ENCODE results near the gene ASTN1.

GRCh38 chr1:176963181-176963580 is 201.3 kb downstream of the ASTN1 start:
- no peak for TF ChIP-seq CTCF (IDR thresholded peaks at IDR 0.05 in 2 of 3, conservative IDR thresholded peaks at IDR 0.05 in 1 of 3; ENCODE audit: insufficient read depth in 2 of 3, low read depth in 1 of 3, low read length in 3 of 3)
- TF ChIP-seq, protein P1, sequence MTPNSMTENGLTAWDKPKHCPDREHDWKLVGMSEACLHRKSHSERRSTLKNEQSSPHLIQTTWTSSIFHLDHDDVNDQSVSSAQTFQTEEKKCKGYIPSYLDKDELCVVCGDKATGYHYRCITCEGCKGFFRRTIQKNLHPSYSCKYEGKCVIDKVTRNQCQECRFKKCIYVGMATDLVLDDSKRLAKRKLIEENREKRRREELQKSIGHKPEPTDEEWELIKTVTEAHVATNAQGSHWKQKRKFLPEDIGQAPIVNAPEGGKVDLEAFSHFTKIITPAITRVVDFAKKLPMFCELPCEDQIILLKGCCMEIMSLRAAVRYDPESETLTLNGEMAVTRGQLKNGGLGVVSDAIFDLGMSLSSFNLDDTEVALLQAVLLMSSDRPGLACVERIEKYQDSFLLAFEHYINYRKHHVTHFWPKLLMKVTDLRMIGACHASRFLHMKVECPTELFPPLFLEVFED (CRISPR knock-in tag; conservative IDR thresholded peaks at IDR 0.05), result no peak
- no peak for TF ChIP-seq YY1 (IDR thresholded peaks at IDR 0.05; ENCODE audit: borderline replicate concordance in 1 of 3, control insufficient read depth in 1 of 3, extremely low read depth in 1 of 3, insufficient read depth in 3 of 3, insufficient read length in 1 of 3, insufficient replicate concordance in 2 of 3, low read depth in 1 of 3, low read length in 2 of 3)
- TF ChIP-seq NFE2L1 (tag; IDR thresholded peaks at IDR 0.05; ENCODE audit: borderline replicate concordance, low read depth), result no peak
- no peak for TF ChIP-seq FOSL1 (tag; conservative IDR thresholded peaks at IDR 0.05)
- no peak for TF ChIP-seq ZNF263 (CRISPR knock-in tag; IDR thresholded peaks at IDR 0.05; ENCODE audit: borderline replicate concordance)
- TF ChIP-seq E2F4 (CRISPR knock-in tag; IDR thresholded peaks at IDR 0.05; ENCODE audit: low read depth), result no peak
- TF ChIP-seq, protein P2, sequence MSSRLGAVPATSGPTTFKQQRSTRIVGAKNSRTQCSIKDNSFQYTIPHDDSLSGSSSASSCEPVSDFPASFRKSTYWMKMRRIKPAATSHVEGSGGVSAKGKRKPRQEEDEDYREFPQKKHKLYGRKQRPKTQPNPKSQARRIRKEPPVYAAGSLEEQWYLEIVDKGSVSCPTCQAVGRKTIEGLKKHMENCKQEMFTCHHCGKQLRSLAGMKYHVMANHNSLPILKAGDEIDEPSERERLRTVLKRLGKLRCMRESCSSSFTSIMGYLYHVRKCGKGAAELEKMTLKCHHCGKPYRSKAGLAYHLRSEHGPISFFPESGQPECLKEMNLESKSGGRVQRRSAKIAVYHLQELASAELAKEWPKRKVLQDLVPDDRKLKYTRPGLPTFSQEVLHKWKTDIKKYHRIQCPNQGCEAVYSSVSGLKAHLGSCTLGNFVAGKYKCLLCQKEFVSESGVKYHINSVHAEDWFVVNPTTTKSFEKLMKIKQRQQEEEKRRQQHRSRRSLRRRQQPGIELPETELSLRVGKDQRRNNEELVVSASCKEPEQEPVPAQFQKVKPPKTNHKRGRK (tag; IDR thresholded peaks at IDR 0.05), result no peak

Data from K562 (cell line).